Mesendoderm (in vitro differentiated cells): ENCODE results near the gene NEDD4L.

Source experiments
- DNase-seq: peaks from one replicate; pipeline ENCODE4 v3.0.0; 2013
- H2AK5ac ChIP-seq: 2 replicates; pipeline ENCODE4 v1.6.1; 2013; ENCODE audit warnings: low read length, inconsistent platforms
- H2BK120ac ChIP-seq: 2 replicates; pipeline ENCODE4 v1.6.1; 2013; ENCODE audit warnings: low read depth, mild to moderate bottlenecking, low read length, moderate library complexity, mixed read lengths
- H2BK15ac ChIP-seq: replicated peaks from 2 replicates; pipeline ENCODE4 v1.6.1; 2013; ENCODE audit warnings: low read depth, mild to moderate bottlenecking, moderate library complexity
- H2BK5ac ChIP-seq: 2 replicates; pipeline ENCODE4 v1.6.1; 2013; ENCODE audit warnings: low read length, inconsistent platforms
- H3K18ac ChIP-seq: 2 replicates; pipeline ENCODE4 v1.6.1; 2013; ENCODE audit warnings: mild to moderate bottlenecking, low read length, mixed read lengths
- H3K23ac ChIP-seq: one replicate; pipeline ENCODE4 v1.6.1; 2013; ENCODE audit warnings: low read length
- H3K27ac ChIP-seq: 2 replicates; pipeline ENCODE4 v1.5.1; 2013; ENCODE audit warnings: low read depth, mild to moderate bottlenecking, inconsistent platforms, low read length, moderate library complexity
- H3K27me3 ChIP-seq: 2 replicates; pipeline ENCODE4 v1.6.1; 2013; ENCODE audit warnings: low read length, control low read depth, mild to moderate bottlenecking, inconsistent platforms; ENCODE audit not compliant: insufficient read depth, poor library complexity
- H3K36me3 ChIP-seq: 2 replicates; pipeline ENCODE4 v1.6.1; 2013; ENCODE audit warnings: low read length, inconsistent platforms; ENCODE audit not compliant: control insufficient read depth, insufficient read depth
- H3K4ac ChIP-seq: one replicate; pipeline ENCODE4 v1.6.1; 2013; ENCODE audit warnings: low read depth, mild to moderate bottlenecking, low read length, moderate library complexity
- H3K4me1 ChIP-seq: 2 replicates; pipeline ENCODE4 v1.6.1; 2013; ENCODE audit warnings: low read depth, low read length, inconsistent platforms; ENCODE audit not compliant: control insufficient read depth
- H3K4me2 ChIP-seq: 2 replicates; pipeline ENCODE4 v1.6.1; 2013; ENCODE audit warnings: low read length
- H3K4me3 ChIP-seq: 2 replicates; pipeline ENCODE4 v1.5.1; 2013; ENCODE audit warnings: mild to moderate bottlenecking, low read length
- H3K56ac ChIP-seq: one replicate; pipeline ENCODE4 v1.6.1; 2013; ENCODE audit warnings: low read length
- H3K79me1 ChIP-seq: 2 replicates; pipeline ENCODE4 v1.6.1; 2013; ENCODE audit warnings: low read length, inconsistent platforms
- H3K79me2 ChIP-seq: 2 replicates; pipeline ENCODE4 v1.6.1; 2013; ENCODE audit warnings: mild to moderate bottlenecking, low read length; ENCODE audit not compliant: control insufficient read depth, insufficient read depth
- H3K9ac ChIP-seq: 2 replicates; pipeline ENCODE4 v1.6.1; 2013; ENCODE audit warnings: low read length, inconsistent platforms
- H4K5ac ChIP-seq: one replicate; pipeline ENCODE4 v1.6.1; 2013; ENCODE audit warnings: low read length
- H4K8ac ChIP-seq: one replicate; pipeline ENCODE4 v1.6.1; 2013; ENCODE audit warnings: low read depth, mild to moderate bottlenecking, control low read depth, low read length, moderate library complexity
- WGBS: extraction: QIAGEN DNeasy Blood & Tissue Kit; methylation state at CpG from one replicate; pipeline ENCODE4 v1.1.7; 2013; ENCODE audit warnings: low lambda C conversion rate, missing lambda C conversion rate; ENCODE audit not compliant: insufficient coverage; ENCODE audit errors: extremely low coverage; 5-methylcytosine and 5-hydroxymethylcytosine counted together

Gene NEDD4L

DNA sequence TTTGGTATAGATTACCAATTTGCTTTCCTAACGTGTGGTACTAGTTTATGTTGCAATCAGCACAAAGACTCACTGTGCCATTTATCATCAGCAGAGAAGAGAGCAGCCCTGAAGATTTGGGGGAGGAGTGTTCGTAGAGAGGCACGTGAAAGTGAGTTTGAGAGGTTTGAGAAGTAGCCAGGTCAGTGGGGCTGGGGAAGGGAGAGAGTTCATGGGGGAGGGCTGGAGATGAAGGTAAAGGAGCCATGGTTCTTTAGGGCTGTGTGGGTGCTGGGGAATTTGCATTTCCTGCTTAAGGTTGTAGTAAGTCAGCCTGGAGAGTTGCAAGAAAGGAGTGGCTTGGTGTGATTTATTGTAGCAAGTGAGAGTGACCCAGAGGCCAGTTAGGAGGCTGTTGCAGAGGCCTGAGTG lies 172.1 kb downstream of the NEDD4L start:
- no peak overlapping the region for H2BK15ac ChIP-seq
- peaks cover 11% of the 10 kb centered on the region for H3K4me1 ChIP-seq
- peaks cover 26% of the 10 kb centered on the region for H3K79me2 ChIP-seq
- H2AK5ac ChIP-seq, result no peak overlapping the region
- peak overlapping the region; percentile 32 for H3K27ac ChIP-seq
- no peaks in the 10 kb centered on the region for H3K36me3 ChIP-seq
- DNase-seq, result peak; percentile 94
- H4K5ac ChIP-seq, result no peak overlapping the region
- H3K27me3 ChIP-seq, result no peaks in the 10 kb centered on the region
- H2BK120ac ChIP-seq, result no peak overlapping the region
- H3K23ac ChIP-seq, result no peak overlapping the region
- H3K4me2 ChIP-seq, result no peak overlapping the region
- no peak overlapping the region for H3K4me3 ChIP-seq
- no CpG with 5 or more reads among the region's 3 CpGs for WGBS
- no peak overlapping the region for H3K4ac ChIP-seq
- peak overlapping the region; percentile 5 for H3K9ac ChIP-seq
- H3K56ac ChIP-seq, result peak overlapping the region; percentile 26
- H4K8ac ChIP-seq, result no peak overlapping the region
- no peak overlapping the region for H3K18ac ChIP-seq
- peaks cover 7% of the 10 kb centered on the region for H3K79me1 ChIP-seq
- no peak overlapping the region for H2BK5ac ChIP-seq

DNA sequence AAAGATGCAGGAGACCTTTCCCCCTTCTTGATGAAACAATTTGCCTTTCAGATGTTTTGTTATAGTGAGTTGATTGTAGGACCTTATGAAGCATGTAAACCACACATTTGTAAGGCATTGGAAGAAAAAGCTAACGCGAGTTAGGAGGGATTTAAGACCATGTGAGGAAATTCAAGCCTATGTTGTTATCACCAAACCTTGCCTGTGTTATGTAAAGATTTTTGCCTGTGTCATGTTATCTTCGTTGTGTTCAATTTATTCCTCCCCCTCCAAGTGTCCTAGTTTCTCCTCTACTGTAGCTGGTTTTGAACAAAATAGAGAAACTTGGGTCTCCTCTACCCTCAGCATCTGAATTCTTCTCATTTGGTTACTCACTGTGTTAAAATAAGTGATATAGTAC lies 173.0 kb downstream of the NEDD4L start:
- Histone ChIP-seq H2BK15ac (peak overlapping the region; percentile 97), H3K4me3 (no peak overlapping the region), H3K56ac (no peak overlapping the region), H3K4ac (no peak overlapping the region), H3K27ac (no peak overlapping the region), H4K5ac (no peak overlapping the region), H3K36me3 (no peaks in the 10 kb centered on the region), H2BK120ac (no peak overlapping the region), H3K9ac (no peak overlapping the region), H3K79me1 (peaks cover 7% of the 10 kb centered on the region), H3K23ac (no peak overlapping the region), H3K79me2 (peaks cover 26% of the 10 kb centered on the region), H3K18ac (no peak overlapping the region), H3K27me3 (no peaks in the 10 kb centered on the region), H4K8ac (no peak overlapping the region), H2AK5ac (no peak overlapping the region), H3K4me2 (no peak overlapping the region), H2BK5ac (no peak overlapping the region), H3K4me1 (peaks cover 12% of the 10 kb centered on the region)
- DNase-seq, result no peak
- no CpG with 5 or more reads among the region's 3 CpGs for WGBS

DNA sequence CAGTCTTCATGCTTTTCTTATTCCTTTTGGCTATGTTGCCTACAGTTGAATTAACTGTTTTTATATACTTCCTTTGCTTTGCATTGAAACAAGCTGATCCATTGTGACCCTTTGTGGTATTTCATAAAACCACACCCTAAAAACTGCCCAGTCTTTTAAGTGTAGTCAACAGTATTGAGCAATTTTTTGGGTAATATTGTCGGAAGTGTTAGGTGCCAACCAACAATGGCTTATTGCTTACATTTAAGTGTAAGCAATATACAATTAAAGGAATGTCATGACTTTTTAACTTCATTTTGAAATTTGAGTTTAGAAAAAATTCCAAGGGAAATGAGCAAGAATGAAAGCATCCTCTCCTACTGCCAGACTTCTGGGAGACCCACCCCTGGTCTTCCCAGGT lies 174.1 kb downstream of the NEDD4L start:
- no peak overlapping the region for H3K4ac ChIP-seq
- no peaks in the 10 kb centered on the region for H3K36me3 ChIP-seq
- no peak overlapping the region for H2BK5ac ChIP-seq
- H3K18ac ChIP-seq, result no peak overlapping the region
- H2BK120ac ChIP-seq, result no peak overlapping the region
- no peaks in the 10 kb centered on the region for H3K27me3 ChIP-seq
- H2BK15ac ChIP-seq, result no peak overlapping the region
- H3K27ac ChIP-seq, result no peak overlapping the region
- H3K79me2 ChIP-seq, result peaks cover 26% of the 10 kb centered on the region
- no peak overlapping the region for H4K5ac ChIP-seq
- no peak overlapping the region for H3K4me2 ChIP-seq
- H4K8ac ChIP-seq, result no peak overlapping the region
- no peak overlapping the region for H3K23ac ChIP-seq
- no peak overlapping the region for H3K9ac ChIP-seq
- peaks cover 7% of the 10 kb centered on the region for H3K79me1 ChIP-seq
- no peak overlapping the region for H2AK5ac ChIP-seq
- no peak for DNase-seq
- peaks cover 12% of the 10 kb centered on the region for H3K4me1 ChIP-seq
- no CpG with 5 or more reads among the region's 1 CpG for WGBS
- H3K4me3 ChIP-seq, result no peak overlapping the region
- no peak overlapping the region for H3K56ac ChIP-seq

DNA sequence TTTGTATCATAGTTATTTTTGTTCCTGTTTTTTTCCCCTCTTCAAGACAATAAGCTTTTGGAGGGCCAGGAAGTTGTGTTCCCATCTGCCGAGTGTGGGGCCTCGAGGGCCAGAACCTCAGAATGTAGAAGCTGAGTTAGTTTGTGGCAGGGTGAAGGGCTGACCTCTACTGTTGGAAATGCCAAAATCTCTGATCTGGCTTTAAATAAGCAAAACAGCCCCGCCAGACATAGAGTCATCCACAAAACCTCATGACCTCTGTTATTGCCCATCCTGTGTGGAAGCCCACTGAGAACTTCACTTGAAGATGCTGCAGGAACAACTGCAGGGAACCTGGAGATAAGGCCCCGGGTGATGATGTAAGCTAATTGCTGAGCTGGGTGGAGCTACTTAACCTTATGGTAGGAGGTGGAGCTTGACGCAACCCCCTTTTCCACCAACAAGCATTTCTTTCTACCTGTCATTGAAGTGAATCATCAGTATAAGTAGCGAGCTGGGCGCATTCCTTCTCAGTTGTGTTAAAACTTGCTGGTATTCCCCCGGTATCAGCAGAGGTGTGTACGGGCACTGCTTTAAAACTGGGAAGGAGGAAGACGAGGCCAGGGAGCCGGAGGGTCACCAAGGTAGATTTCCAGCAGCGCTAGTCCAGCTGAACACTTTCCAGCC lies 177.2 kb downstream of the NEDD4L start:
- Histone ChIP-seq H3K36me3 (no peaks in the 10 kb centered on the region), H3K79me1 (peaks cover 15% of the 10 kb centered on the region), H3K23ac (no peak overlapping the region), H2AK5ac (no peak overlapping the region), H3K9ac (no peak overlapping the region), H2BK5ac (no peak overlapping the region), H3K4me3 (no peak overlapping the region), H2BK120ac (no peak overlapping the region), H2BK15ac (peak overlapping the region; percentile 75), H4K8ac (no peak overlapping the region), H3K4me2 (no peak overlapping the region), H3K79me2 (peaks cover 36% of the 10 kb centered on the region), H3K4ac (no peak overlapping the region), H3K56ac (no peak overlapping the region), H3K27me3 (no peaks in the 10 kb centered on the region), H4K5ac (no peak overlapping the region), H3K4me1 (peaks cover 12% of the 10 kb centered on the region), H3K18ac (peak overlapping the region; percentile 56), H3K27ac (no peak overlapping the region)
- DNase-seq, result peak; percentile 98
- WGBS, result no CpG with 5 or more reads among the region's 12 CpGs

DNA sequence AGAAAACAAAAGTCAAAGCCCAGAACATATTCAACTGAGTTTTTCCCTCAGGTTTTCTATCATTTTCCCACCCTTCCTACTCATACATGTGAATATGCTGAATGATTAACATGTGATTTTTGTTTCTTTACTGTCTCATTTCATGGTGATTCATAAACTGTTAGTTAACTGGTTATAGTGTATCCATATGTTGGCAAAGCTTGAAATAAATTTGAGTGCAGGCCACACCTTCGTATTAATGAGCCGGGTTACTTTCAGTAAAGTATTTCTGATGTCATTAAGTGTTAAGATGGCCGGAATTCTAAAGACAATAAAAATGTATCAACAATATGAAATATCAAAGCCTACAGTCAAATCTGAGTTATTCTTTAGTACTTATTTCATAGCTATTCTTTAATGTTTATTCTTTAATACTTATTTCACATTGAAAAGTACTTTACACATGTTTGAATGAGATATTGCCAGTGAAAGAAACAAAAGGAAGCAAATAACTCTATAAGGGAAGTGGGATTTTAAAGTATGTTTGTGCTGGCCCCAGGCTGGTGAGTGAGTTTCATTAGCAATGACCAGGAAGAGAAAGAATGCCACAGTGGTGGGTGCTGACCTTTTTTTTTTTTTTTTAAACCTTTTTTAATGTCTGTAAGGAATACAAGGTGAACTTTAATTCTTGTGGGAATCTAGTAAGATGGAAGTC lies 178.6 kb downstream of the NEDD4L start:
- Histone ChIP-seq H2BK5ac (no peak overlapping the region), H3K4me1 (peaks cover 7% of the 10 kb centered on the region), H2BK120ac (no peak overlapping the region), H3K79me1 (peaks cover 18% of the 10 kb centered on the region), H4K8ac (no peak overlapping the region), H3K4me3 (no peak overlapping the region), H3K27me3 (no peaks in the 10 kb centered on the region), H3K27ac (no peak overlapping the region), H3K79me2 (peaks cover 47% of the 10 kb centered on the region), H3K4ac (no peak overlapping the region), H2BK15ac (no peak overlapping the region), H3K4me2 (no peak overlapping the region), H4K5ac (no peak overlapping the region), H3K18ac (no peak overlapping the region), H3K56ac (no peak overlapping the region), H3K9ac (no peak overlapping the region), H3K23ac (no peak overlapping the region), H2AK5ac (no peak overlapping the region), H3K36me3 (no peaks in the 10 kb centered on the region)
- WGBS, result no CpG with 5 or more reads among the region's 3 CpGs
- DNase-seq, result no peak
